Sigmoid colon (tissue), 7 donors: ENCODE data around the gene TAS1R3. TPM values are rescaled to one million over a fixed set of nuclear protein-coding genes. Genes with fewer than 3 reads are reported as not detected.
A peak's percentile ranks its signal among the peaks of the same experiment; 100 is the strongest.

Experiments used
- DNase-seq: peaks from one replicate; pipeline ENCODE4 v3.0.0-alpha.2; 2019
- H3K27ac ChIP-seq, 4 donors: fragments of 200-600 bp; sonication (generic); one replicate each; pipeline ENCODE4 v1.5.1; 2016 to 2019; ENCODE audit warnings: mild to moderate bottlenecking in 1 of 4
- H3K27me3 ChIP-seq, 3 donors: fragments of 200-600 bp; sonication (generic); one replicate each; pipeline ENCODE4 v1.5.1; 2019; ENCODE audit warnings: mild to moderate bottlenecking in 1 of 3
- H3K36me3 ChIP-seq, 4 donors: fragments of 200-600 bp; sonication (generic); one replicate each; pipeline ENCODE4 v1.5.1; 2016 to 2019
- H3K4me1 ChIP-seq, 4 donors: fragments of 200-600 bp; sonication (generic); one replicate each; pipeline ENCODE4 v1.5.1; 2017 to 2019
- H3K4me3 ChIP-seq, 4 donors: fragments of 200-600 bp; sonication (generic); one replicate each; pipeline ENCODE4 v1.5.1; 2017 to 2019; ENCODE audit warnings: mild to moderate bottlenecking in 2 of 4, moderate library complexity in 1 of 4
- H3K9me3 ChIP-seq, 4 donors: fragments of 200-600 bp in 3 of 4; sonication (generic) in 3 of 4; one replicate each; pipeline versions ENCODE4 v1.5.1 to v1.6.1; 2013 to 2019
- CTCF ChIP-seq, 4 experiments: fragments of 450-650 bp in 3 of 4; fragments of 200-600 bp in 1 of 4; IDR thresholded peaks; one replicate each; pipeline ENCODE4 v1.5.1; 2016 to 2019; ENCODE audit warnings: antibody characterized with exemption in 4 of 4, mild to moderate bottlenecking in 3 of 4, moderate library complexity in 2 of 4
- EP300 ChIP-seq, 4 donors: sonication (generic); formaldehyde crosslinking; IDR thresholded peaks; one replicate each; pipeline ENCODE4 v1.6.1; 2017; ENCODE audit warnings: antibody characterized with exemption in 4 of 4
- POLR2A ChIP-seq, 2 donors: fragments of 450-650 bp; IDR thresholded peaks; one replicate each; pipeline ENCODE4 v1.6.1; 2016; ENCODE audit warnings: antibody characterized with exemption in 2 of 2, mild to moderate bottlenecking in 2 of 2, moderate library complexity in 2 of 2
- POLR2AphosphoS5 ChIP-seq, 4 donors: sonication (generic); formaldehyde crosslinking; IDR thresholded peaks; one replicate each; pipeline ENCODE4 v1.6.1; 2017; ENCODE audit warnings: antibody characterized with exemption in 4 of 4
- WGBS, 2 donors: extraction: QIAGEN DNeasy Blood & Tissue Kit; methylation state at CpG; one replicate each; pipeline ENCODE4 v1.1.7; 2013; 5-methylcytosine and 5-hydroxymethylcytosine counted together
- intact Hi-C: fragments of 100-400 bp; cut with DNase I; formaldehyde crosslinking; loops from one replicate; pipeline ENCODE4 v1.15.1; 2023
- polyA plus RNA-seq, 3 donors: library from polyadenylated mRNA; stranded (reverse); fragments of 200-250 nt; gene quantifications; one replicate each; pipeline ENCODE4 v1.2.3, GENCODE V29; 2013
- total RNA-seq, 4 donors: library from RNA; depleted of rRNA; stranded (reverse); fragments of >200 nt; gene quantifications; one replicate each; pipeline ENCODE4 v1.1.0, GENCODE V29; 2016
- donor health status: healthy with polysubstance abuse.
- donor health status: Bipolar disorder and iron deficiency.
- donor health status: healthy.

Gene TAS1R3
- total and polyA plus RNA-seq, 7 donors = 0.60 to 0.64 TPM; not detected in 5

- DNase-seq = peak; percentile 92
- Histone ChIP-seq H3K9me3 (no peaks in the 10 kb centered on the region), H3K4me3 (no peak overlapping the region), H3K4me1 (peaks cover 0 to 64% (median 53%) of the 10 kb centered on the region in 4 donors), H3K27ac (peak overlapping the region; percentile 86 to 95 (median 94)), H3K27me3 (no peaks in the 10 kb centered on the region), H3K36me3 (no peaks in the 10 kb centered on the region)
- WGBS, 2 donors = 70 to 78% methylated on average over 20 of the region's 20 CpGs
- no peak for TF ChIP-seq EP300 (IDR thresholded peaks at IDR 0.05)
- peak in 3 of 4 donors; percentile 18 to 45 (median 34) for TF ChIP-seq POLR2AphosphoS5 (IDR thresholded peaks at IDR 0.05)
- no peak for TF ChIP-seq CTCF (IDR thresholded peaks at IDR 0.05)
- TF ChIP-seq POLR2A (IDR thresholded peaks at IDR 0.05) = no peak
- intact Hi-C loops = no loop called here
Observed at GRCh38 chr1:1360506-1361169, 29.6 kb downstream of the TAS1R3 start.

GRCh38 chr1:1361233-1361981 is 30.3 kb downstream of the TAS1R3 start:
- H3K36me3 ChIP-seq = no peaks in the 10 kb centered on the region
- peaks cover 0 to 56% (median 45%) of the 10 kb centered on the region in 4 donors for H3K4me1 ChIP-seq
- H3K27ac ChIP-seq = peak overlapping the region; percentile 86 to 95 (median 94)
- H3K9me3 ChIP-seq = no peaks in the 10 kb centered on the region
- intact Hi-C loops = no loop called here
- peak; percentile 64 for DNase-seq
- no peak overlapping the region for H3K4me3 ChIP-seq
- TF ChIP-seq EP300 (IDR thresholded peaks at IDR 0.05) (no peak), CTCF (IDR thresholded peaks at IDR 0.05) (no peak), POLR2AphosphoS5 (IDR thresholded peaks at IDR 0.05) (no peak), POLR2A (IDR thresholded peaks at IDR 0.05) (no peak)
- WGBS, 2 donors = 74 to 75% methylated on average over 35 of the region's 35 CpGs
- no peaks in the 10 kb centered on the region for H3K27me3 ChIP-seq

- WGBS, 2 donors = 28 to 33% methylated on average over 13 of the region's 13 CpGs
- no peaks in the 10 kb centered on the region for H3K9me3 ChIP-seq
- intact Hi-C loops = no loop called here
- TF ChIP-seq CTCF (IDR thresholded peaks at IDR 0.05) = peak in 1 of 4 experiments; percentile 25
- TF ChIP-seq POLR2A (IDR thresholded peaks at IDR 0.05) = no peak
- TF ChIP-seq POLR2AphosphoS5 (IDR thresholded peaks at IDR 0.05) = peak in 2 of 4 donors; percentile 12 to 27
- TF ChIP-seq EP300 (IDR thresholded peaks at IDR 0.05) = no peak
- H3K27ac ChIP-seq = peak overlapping the region; percentile 86 to 95 (median 94)
- no peaks in the 10 kb centered on the region for H3K27me3 ChIP-seq
- H3K4me1 ChIP-seq = peaks cover 0 to 50% (median 39%) of the 10 kb centered on the region in 4 donors
- no peaks in the 10 kb centered on the region for H3K36me3 ChIP-seq
- peak; percentile 90 for DNase-seq
- H3K4me3 ChIP-seq = no peak overlapping the region
Observed at GRCh38 chr1:1361982-1362423, 30.9 kb downstream of the TAS1R3 start.

GRCh38 chr1:1364266-1364665 is 33.2 kb downstream of the TAS1R3 start:
- TF ChIP-seq CTCF (IDR thresholded peaks at IDR 0.05) = no peak
- TF ChIP-seq POLR2A (IDR thresholded peaks at IDR 0.05) = no peak
- no peak for TF ChIP-seq EP300 (IDR thresholded peaks at IDR 0.05)
- TF ChIP-seq POLR2AphosphoS5 (IDR thresholded peaks at IDR 0.05) = no peak
- no peaks in the 10 kb centered on the region for H3K9me3 ChIP-seq
- no peak for DNase-seq
- H3K4me3 ChIP-seq = no peak overlapping the region
- 40 to 76% methylated on average over 14 of the region's 14 CpGs for WGBS, 2 donors
- no peak overlapping the region for H3K27ac ChIP-seq
- H3K27me3 ChIP-seq = no peaks in the 10 kb centered on the region
- intact Hi-C loops = no loop called here
- H3K4me1 ChIP-seq = peaks cover 0 to 33% (median 29%) of the 10 kb centered on the region in 4 donors
- H3K36me3 ChIP-seq = no peaks in the 10 kb centered on the region
